Measurements from ENCODE around the gene OBP2B.

Gene OBP2B

GRCh38 chr9:133169102-133169501 is 39.9 kb downstream of the OBP2B start:
- DNase-seq (ENCODE audit: low read depth in 3 of 3), result no peak

DNA sequence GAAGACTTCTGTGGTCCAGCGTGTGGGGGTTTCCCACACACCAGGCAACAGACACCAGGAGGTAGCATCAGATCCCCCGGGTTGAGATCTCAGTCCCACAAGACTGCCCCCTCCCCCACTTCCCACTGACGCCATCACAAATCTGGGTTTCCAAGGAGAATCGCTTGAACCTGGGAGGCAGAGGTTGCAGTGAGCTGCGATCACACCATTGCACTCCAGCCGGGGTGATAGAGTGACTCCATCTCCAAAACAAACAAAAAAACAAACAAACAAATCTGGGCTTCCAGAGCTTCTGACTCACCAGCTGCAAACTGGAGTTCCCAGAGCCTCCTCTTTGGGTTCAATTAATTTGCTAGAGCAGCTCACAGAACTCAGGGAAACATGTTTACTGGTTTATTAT is 40.6 kb downstream of the OBP2B start:
- DNase-seq (ENCODE audit: low read depth in 3 of 3), result no peak

DNA sequence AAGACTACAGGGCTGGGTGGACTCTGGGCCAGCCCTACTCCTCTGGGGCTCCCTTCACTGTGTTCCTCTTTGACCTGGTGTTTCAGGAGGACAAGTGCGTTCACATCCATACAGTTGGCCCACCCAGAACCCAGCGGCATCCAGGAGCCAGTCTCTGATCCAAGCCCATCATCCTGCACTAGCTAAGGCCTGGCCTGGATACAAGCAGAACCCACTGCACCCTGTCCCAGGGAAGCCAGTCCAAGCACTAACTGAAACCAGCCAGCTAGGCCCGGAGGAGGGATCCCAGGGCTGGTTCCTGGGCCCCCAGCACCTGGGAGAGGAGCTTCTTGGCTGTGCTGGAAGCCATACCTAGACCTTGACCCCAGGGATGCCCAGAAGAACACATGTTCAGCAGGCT is 41.3 kb downstream of the OBP2B start:
- no peak for DNase-seq (ENCODE audit: low read depth in 3 of 3)

DNA sequence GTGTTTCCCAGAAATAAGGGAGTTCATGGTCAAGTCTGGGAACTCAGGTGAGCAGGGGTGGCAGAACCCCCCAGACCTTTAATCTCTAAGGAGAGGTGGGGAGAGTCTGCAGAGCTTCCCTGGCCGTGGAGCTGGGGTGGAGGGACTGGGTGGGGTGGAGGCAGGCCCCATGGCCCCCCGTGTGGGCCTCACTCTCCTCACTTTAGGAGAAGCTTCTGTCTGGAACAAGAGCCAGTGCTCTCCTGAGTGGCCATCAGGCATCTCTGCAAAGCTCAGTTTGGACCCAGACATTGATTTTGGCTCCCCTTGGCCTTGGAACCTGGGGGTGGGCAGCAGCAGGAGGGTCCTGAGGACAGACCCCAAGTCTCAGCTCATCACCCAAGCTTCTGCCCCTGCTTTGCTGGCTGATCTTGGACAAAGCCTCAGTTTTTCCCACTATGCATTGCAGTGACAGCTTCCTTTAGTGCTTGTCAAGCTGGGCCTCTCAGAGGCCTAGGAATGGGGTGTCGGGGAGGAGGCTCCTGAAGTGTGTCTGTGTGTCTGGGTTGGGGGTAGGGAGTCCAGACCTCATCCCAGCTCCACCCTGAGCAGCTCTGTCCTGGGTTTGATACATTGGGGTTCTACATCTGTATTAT is 41.8 kb downstream of the OBP2B start:
- DNase-seq (ENCODE audit: low read depth in 3 of 3), result no peak

GRCh38 chr9:133166392-133166791 is 42.7 kb downstream of the OBP2B start:
- DNase-seq (ENCODE audit: low read depth in 3 of 3), result no peak

GRCh38 chr9:133165452-133165730 is 43.7 kb downstream of the OBP2B start:
- no peak for DNase-seq (ENCODE audit: low read depth in 3 of 3)

DNA sequence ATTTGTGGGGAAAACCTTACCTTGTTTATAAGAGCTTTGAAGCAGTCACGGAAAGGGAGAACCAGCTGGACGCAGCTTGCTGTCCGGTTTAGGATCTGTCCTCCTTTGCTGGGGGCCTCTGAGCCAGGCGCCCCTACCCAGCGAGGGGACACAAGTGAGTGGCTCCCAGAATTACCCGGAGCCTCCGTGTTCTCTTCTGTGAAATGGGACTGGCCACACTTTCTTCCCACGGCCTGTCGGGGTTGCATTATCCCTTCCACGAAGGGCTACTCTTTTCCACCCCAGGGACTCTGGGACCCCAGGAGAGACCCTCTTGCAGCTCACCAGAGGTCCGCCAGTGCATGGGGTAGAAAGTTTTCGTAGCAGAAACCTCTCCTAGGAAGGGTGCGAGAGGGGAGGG is 44.9 kb downstream of the OBP2B start:
- no peak for DNase-seq (ENCODE audit: low read depth in 3 of 3)

DNA sequence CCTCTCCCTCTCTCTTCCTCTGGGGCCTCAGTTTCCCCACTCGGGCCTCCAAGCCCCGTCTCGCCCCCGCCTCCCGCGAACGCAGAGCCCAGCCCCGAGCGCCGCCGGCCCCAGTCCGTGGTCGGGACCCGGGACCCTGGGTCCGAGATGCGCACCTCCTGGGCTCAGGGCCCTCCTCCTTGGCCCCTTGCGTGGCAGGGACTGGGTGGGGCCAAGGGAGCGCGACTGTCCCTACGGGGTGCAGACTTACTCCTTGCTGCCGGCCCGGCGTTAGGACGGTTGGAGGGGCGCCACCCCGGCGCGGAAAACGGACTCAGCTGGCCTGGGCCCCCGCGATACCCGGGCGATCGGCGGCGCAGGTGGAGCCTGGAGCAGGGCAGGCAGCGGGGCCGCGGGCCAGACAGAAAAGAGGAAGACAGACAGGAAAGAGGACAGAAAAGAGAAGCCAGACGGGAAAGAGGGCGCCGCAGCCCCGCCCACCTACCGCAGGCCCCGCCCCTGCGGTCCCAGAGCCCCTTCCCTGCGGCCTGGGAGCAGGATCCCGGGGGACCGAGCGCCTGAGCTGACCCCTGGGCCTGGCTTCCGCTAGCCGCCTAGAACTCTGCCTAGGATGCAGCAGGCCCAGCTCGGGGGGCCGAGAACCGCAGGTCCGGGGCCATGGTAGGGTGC is 45.4 kb downstream of the OBP2B start, which contains the start of gene GBGT1:
GBGT1 (minus strand) TSS at position 411 of the 669 bp plus-strand sequence. CDS start 1,502 bp downstream, outside the sequence.
- DNase-seq (ENCODE audit: low read depth in 3 of 3), result no peak

GRCh38 chr9:133162861-133163503 is 46.1 kb downstream of the OBP2B start:
- DNase-seq (ENCODE audit: low read depth in 3 of 3), result no peak

DNA sequence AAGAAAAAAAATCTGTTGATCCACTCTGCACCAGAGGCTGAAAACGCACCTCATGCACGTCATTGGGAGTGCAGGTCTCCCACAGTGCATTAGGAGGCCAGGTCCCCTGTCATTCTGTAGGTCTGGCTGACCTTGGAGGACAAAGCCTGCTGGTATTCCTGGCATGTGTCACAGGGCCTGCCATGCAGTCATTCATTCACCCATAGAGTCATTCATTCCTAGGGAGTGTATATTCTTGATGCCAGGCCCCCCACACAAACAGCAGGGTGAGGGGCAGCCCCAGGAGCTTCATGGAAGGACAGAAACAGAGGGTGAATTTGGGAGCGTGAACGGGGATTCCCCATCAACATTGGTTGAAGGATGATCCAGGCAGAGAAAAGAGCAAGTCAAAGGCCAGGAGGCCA is 47.5 kb downstream of the OBP2B start:
- no peak for DNase-seq (ENCODE audit: low read depth in 3 of 3)

GRCh38 chr9:133160742-133161546 is 48.1 kb downstream of the OBP2B start:
- no peak for DNase-seq (ENCODE audit: low read depth in 3 of 3)

DNA sequence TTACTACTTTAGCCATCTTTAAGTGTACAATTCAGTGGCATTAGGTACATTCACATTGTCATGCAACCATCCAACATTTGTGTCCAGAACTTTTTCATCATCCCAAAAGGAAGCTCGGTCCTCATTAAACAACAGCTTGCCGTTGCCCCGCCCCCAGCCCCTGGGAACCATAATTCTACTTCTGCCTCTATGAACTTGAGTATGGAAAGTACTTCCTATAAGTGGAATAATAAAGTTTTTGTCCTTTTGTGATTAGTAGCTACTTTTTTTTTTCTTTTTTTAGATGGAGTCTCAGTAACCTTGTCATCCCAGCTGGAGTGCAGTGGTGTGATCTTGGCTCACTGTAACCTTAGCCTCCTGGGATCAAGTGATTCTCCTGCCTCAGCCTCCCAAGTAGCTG is 50.4 kb downstream of the OBP2B start:
- no peak for DNase-seq (ENCODE audit: low read depth in 3 of 3)
